GM06990 (cell line): ENCODE results near the gene SNAPC2.

Experiments
- DNase-seq: peaks from one replicate; pipeline ENCODE4 v3.0.0-alpha.2; 2011; ENCODE audit not compliant: insufficient read length; ENCODE audit errors: extremely low read depth
- H3K27me3 ChIP-seq: replicated peaks from 2 replicates; pipeline ENCODE4 v1.6.0; 2011; ENCODE audit warnings: low read length; ENCODE audit not compliant: control insufficient read depth, insufficient read depth
- H3K36me3 ChIP-seq: 2 replicates; pipeline ENCODE4 v1.5.1; 2011; ENCODE audit warnings: low read length; ENCODE audit not compliant: control insufficient read depth, insufficient read depth
- H3K4me3 ChIP-seq: replicated peaks from 2 replicates; pipeline ENCODE4 v1.5.1; 2011; ENCODE audit warnings: low read depth, mild to moderate bottlenecking, control low read depth, low read length
- TF ChIP-seq, protein P1 (sequence below): IDR thresholded peaks from 2 replicates; pipeline ENCODE4 v1.5.1; 2011; ENCODE audit warnings: low read length, control low read depth, mild to moderate bottlenecking, inconsistent platforms; ENCODE audit not compliant: insufficient read depth, poor library complexity, severe bottlenecking

Gene SNAPC2

DNA sequence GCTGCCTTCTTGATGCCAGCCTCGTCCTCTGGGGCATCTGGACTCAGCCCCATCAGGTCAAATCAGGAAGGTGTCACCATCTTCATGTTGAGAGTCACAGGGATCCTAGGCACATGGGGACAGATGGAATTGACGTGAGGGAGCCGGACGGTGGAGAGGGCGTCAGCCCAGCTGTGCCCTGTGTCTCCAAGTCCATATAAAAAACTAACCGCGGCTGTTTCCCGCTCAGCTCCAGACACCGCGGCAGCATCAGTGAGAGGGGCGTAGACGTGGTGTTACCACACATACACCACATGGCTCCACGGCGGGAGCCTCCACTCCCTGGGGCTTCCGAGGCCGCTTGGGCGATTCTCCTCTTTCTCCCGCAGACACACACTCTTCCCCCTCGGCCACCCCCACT is 40.3 kb upstream of the SNAPC2 start:
- DNase-seq, result no peak

DNA sequence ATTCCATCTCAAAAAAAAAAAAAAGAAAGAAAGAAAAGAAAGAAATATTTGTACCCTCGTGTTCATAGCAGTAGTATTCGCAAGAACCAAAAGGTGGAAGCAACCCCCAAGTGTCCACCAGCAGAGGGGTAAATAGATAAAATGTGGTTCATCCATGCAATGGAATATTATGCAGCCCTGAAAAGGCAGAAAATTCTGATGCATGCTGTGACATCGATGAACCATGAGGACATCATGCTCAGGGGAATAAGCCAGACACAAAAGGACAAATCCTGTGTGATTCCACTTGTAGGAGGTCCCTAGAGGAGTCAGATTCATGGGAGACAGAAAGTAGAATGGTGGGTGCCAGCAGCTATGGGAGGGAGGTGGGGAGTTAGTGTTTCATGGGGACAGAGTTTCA is 38.2 kb upstream of the SNAPC2 start:
- H3K4me3 ChIP-seq, result no peak overlapping the region
- H3K27me3 ChIP-seq, result no peaks in the 10 kb centered on the region
- TF ChIP-seq, protein P1, sequence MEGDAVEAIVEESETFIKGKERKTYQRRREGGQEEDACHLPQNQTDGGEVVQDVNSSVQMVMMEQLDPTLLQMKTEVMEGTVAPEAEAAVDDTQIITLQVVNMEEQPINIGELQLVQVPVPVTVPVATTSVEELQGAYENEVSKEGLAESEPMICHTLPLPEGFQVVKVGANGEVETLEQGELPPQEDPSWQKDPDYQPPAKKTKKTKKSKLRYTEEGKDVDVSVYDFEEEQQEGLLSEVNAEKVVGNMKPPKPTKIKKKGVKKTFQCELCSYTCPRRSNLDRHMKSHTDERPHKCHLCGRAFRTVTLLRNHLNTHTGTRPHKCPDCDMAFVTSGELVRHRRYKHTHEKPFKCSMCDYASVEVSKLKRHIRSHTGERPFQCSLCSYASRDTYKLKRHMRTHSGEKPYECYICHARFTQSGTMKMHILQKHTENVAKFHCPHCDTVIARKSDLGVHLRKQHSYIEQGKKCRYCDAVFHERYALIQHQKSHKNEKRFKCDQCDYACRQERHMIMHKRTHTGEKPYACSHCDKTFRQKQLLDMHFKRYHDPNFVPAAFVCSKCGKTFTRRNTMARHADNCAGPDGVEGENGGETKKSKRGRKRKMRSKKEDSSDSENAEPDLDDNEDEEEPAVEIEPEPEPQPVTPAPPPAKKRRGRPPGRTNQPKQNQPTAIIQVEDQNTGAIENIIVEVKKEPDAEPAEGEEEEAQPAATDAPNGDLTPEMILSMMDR, result no peak
- no peaks in the 10 kb centered on the region for H3K36me3 ChIP-seq
- no peak for DNase-seq

More for the DNA sequence above, 40.3 kb upstream of the SNAPC2 start:
- H3K4me3 ChIP-seq, result no peak overlapping the region
- TF ChIP-seq, protein P1, result no peak
- H3K36me3 ChIP-seq, result no peaks in the 10 kb centered on the region
- H3K27me3 ChIP-seq, result no peaks in the 10 kb centered on the region

DNA sequence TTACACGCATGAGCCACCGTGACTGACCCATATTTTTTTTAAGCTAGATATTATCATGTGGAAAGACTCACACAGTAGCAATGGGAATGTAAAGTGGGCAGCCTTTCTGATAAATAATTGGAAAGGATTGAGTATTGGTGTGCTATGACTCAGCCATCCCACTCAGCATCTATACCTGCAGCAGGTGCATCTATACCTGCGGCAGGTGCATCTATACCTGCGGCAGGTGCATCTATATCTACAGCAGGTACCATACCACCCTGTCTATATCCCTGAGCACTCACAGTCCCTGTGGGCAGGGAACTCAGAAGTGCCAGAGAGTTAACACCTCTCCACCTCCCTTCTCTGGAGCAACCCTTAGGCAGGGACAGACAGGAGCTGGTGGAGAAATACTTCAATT is 37.0 kb upstream of the SNAPC2 start:
- Histone ChIP-seq H3K27me3 (no peaks in the 10 kb centered on the region), H3K36me3 (no peaks in the 10 kb centered on the region), H3K4me3 (no peak overlapping the region)
- TF ChIP-seq, protein P1, result no peak
- no peak for DNase-seq

DNA sequence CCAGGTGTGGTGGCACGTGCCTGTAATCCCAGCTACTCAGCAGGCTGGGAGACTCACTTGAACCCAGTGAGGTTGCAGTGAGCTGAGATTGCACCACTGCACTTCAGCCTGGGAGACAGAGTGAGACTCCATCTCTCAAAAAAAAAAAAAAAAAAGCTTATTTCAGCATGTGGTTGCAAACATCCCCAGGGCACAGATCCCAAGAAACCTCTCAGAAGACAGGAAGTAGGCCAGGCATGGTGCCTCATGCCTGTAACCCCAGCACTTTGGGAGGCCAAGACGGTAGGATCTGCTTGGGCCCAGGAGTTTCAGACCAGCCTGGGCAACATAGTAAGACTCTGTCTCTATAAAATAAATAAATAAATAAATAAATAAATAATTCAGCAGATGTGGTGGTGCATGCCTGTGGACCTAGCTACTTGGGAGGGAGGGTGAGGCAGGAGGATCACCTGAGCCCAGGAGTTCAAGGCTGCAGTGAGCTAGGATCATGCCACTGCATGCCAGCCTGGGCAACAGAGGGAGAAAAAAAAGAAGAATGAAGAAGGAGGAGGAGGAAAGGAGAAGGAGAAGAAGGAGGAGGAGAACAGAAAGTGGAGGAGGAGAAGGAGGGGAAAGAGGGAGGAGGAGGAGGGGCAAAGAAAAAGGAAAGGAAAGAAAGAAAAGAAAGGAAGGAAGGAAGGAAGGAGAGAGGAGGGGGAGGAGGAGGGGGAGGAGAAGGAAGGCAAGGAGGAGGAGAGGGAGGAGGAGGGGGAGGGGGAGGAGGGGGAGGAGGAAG is 36.2 kb upstream of the SNAPC2 start:
- H3K4me3 ChIP-seq, result no peak overlapping the region
- no peaks in the 10 kb centered on the region for H3K36me3 ChIP-seq
- TF ChIP-seq, protein P1, result no peak
- H3K27me3 ChIP-seq, result no peaks in the 10 kb centered on the region
- DNase-seq, result no peak

DNA sequence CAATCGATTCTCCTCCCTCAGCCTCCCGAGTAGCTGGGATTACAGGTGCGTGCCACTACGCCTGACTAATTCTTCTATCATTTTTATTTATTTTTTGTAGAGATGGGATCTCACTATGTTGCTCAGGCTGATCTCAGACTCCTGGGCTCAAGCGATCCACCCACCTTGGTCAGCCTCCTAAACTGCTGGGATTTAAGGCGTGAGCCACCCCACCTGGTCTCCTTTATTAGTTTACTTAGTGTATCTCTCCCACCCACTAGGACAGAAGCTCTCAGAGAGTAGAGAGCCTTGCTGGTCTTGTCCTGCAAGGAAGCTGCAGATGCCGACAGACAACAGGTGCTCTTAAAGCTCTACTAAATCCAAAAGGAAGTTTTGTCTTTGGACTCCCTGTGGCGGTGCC is 34.3 kb upstream of the SNAPC2 start:
- DNase-seq, result no peak
- TF ChIP-seq, protein P1, result no peak
- no peak overlapping the region for H3K4me3 ChIP-seq
- H3K36me3 ChIP-seq, result no peaks in the 10 kb centered on the region
- H3K27me3 ChIP-seq, result no peaks in the 10 kb centered on the region
